ENCODE measurements around the gene ACAD10. TPM values are rescaled to one million over a fixed set of nuclear protein-coding genes. Genes with fewer than 3 reads are reported as not detected.
A peak's percentile ranks its signal among the peaks of the same experiment; 100 is the strongest.

The ACAD10 gene
- total and polyA plus RNA-seq, 2 of the 13 experiments (the other 11 are each of a cell fraction or from before 2014, with no cell fraction given), result 15.2 to 16.3 TPM

GRCh38 chr12:111766608-111767361 is 80.9 kb downstream of the ACAD10 start, which contains the start of gene ALDH2 (continued):
- TF ChIP-seq ATF2 (CRISPR knock-in tag; IDR thresholded peaks at IDR 0.05) (peak; percentile 25; the same call in 1 of the 2 replicates), CBX2 (IDR thresholded peaks at IDR 0.05; ENCODE audit: low read depth, low read length) (no peak), CBX2 (CRISPR knock-in tag; IDR thresholded peaks at IDR 0.05; ENCODE audit: low read depth) (no peak; the same call in 1 of the 2 replicates), NCOA5 (CRISPR knock-in tag; IDR thresholded peaks at IDR 0.05) (no peak), FOXP4 (CRISPR knock-in tag; IDR thresholded peaks at IDR 0.05) (0 out of 2 replicates have a peak, but pooled peaks have one; percentile 41), GRHL1 (CRISPR knock-in tag; conservative IDR thresholded peaks at IDR 0.05) (no peak), ZNF331 (CRISPR knock-in tag; IDR thresholded peaks at IDR 0.05) (peak; percentile 88), KLF12 (CRISPR knock-in tag; IDR thresholded peaks at IDR 0.05; ENCODE audit: borderline replicate concordance) (0 out of 2 replicates have a peak, but pooled peaks have one; percentile 25), SRSF9 (IDR thresholded peaks at IDR 0.05; ENCODE audit: borderline replicate concordance, insufficient read depth, low read depth, low read length, poor library complexity, severe bottlenecking) (no peak), AHDC1 (CRISPR knock-in tag; IDR thresholded peaks at IDR 0.05; ENCODE audit: borderline replicate concordance) (no peak), BHLHE40 (IDR thresholded peaks at IDR 0.05; ENCODE audit: low read length) (no peak), NCOA1 (CRISPR knock-in tag; IDR thresholded peaks at IDR 0.05) (no peak), ZNF574 (CRISPR knock-in tag; IDR thresholded peaks at IDR 0.05) (peak; percentile 61), SETDB1 (CRISPR knock-in tag; IDR thresholded peaks at IDR 0.05; ENCODE audit: borderline replicate concordance) (no peak)

All from HepG2 (cell line).